GM23248 (cell line): Measurements from ENCODE around the gene CCBE1.

ENCODE experiments used
- EZH2 ChIP-seq: fragments of 200-600 bp; sonication (generic); IDR thresholded peaks from 2 replicates; pipeline ENCODE4 v1.6.1; 2018; ENCODE audit warnings: antibody characterized with exemption, mild to moderate bottlenecking; ENCODE audit not compliant: insufficient read depth, poor library complexity, severe bottlenecking
- EZH2phosphoT487 ChIP-seq: fragments of 200-600 bp; sonication (generic); IDR thresholded peaks from 2 replicates; pipeline ENCODE4 v1.6.1; 2018; ENCODE audit warnings: antibody characterized with exemption, moderate library complexity, mild to moderate bottlenecking, low read depth; ENCODE audit not compliant: insufficient read depth

GRCh38 chr18:59492756-59493421, 204.3 kb downstream of the CCBE1 start:
- no peak for TF ChIP-seq EZH2
- no peak for TF ChIP-seq EZH2phosphoT487
